Colonic mucosa (tissue), 4 donors: ENCODE results near the gene PLA2G5. TPM values are rescaled to one million over a fixed set of nuclear protein-coding genes. Genes with fewer than 3 reads are reported as not detected.

Experiments
- DNase-seq: peaks from one replicate; pipeline ENCODE4 v3.0.0-alpha.2; 2020
- H3K27ac ChIP-seq: fragments of 200-600 bp; one replicate; pipeline ENCODE4 v1.8.0; 2021
- H3K27me3 ChIP-seq: fragments of 200-600 bp; one replicate; pipeline ENCODE4 v1.8.0; 2021
- H3K36me3 ChIP-seq: fragments of 200-600 bp; one replicate; pipeline ENCODE4 v1.8.0; 2021
- H3K4me1 ChIP-seq: fragments of 200-600 bp; one replicate; pipeline ENCODE4 v1.8.0; 2021; ENCODE audit warnings: mild to moderate bottlenecking
- H3K4me3 ChIP-seq: fragments of 200-600 bp; one replicate; pipeline ENCODE4 v1.8.0; 2021
- H3K9ac ChIP-seq, 2 donors: one replicate each; pipeline ENCODE4 v1.7.0; 2013; ENCODE audit warnings: control low read depth in 2 of 2, low read depth in 2 of 2, low read length in 2 of 2
- H3K9me3 ChIP-seq: fragments of 200-600 bp; one replicate; pipeline ENCODE4 v1.8.0; 2021
- intact Hi-C: fragments of 100-400 bp; cut with DNase I; formaldehyde crosslinking; loops from one replicate; pipeline ENCODE4 v1.14.1; 2022
- total RNA-seq, 2 donors: library from RNA; stranded (reverse); fragmentation: NEBNext Ultra II Directional in 1 of 2; extraction: Animal tissue kit (Norgen Biotek cat#: 25700) in 1 of 2; gene quantifications; one replicate each; pipeline ENCODE4 v1.2.1, GENCODE V29; 2021
- TF ChIP-seq, protein P1 (sequence below): fragments of 200-600 bp; IDR thresholded peaks from one replicate; pipeline ENCODE4 v1.8.0; 2022; ENCODE audit warnings: antibody characterized with exemption, mild to moderate bottlenecking
- donor health status: healthy.
- donor health status: DM: no; HTN: no; CAD: no.
- donor health status: DM: no; HTN: no; CAD: no.

Gene PLA2G5
- total RNA-seq, 2 donors from 2014 or later: 1.8 TPM; not detected in 1

GRCh38 chr1:20141466-20141865 is 71.5 kb downstream of the PLA2G5 start:
- no peak overlapping the region for H3K9ac ChIP-seq
- H3K4me1 ChIP-seq: no peaks in the 10 kb centered on the region
- DNase-seq: no peak
- no peak overlapping the region for H3K4me3 ChIP-seq
- no peaks in the 10 kb centered on the region for H3K27me3 ChIP-seq
- H3K27ac ChIP-seq: no peak overlapping the region
- H3K9me3 ChIP-seq: no peaks in the 10 kb centered on the region
- H3K36me3 ChIP-seq: no peaks in the 10 kb centered on the region
- intact Hi-C loops: no loop called here
- TF ChIP-seq, protein P1, sequence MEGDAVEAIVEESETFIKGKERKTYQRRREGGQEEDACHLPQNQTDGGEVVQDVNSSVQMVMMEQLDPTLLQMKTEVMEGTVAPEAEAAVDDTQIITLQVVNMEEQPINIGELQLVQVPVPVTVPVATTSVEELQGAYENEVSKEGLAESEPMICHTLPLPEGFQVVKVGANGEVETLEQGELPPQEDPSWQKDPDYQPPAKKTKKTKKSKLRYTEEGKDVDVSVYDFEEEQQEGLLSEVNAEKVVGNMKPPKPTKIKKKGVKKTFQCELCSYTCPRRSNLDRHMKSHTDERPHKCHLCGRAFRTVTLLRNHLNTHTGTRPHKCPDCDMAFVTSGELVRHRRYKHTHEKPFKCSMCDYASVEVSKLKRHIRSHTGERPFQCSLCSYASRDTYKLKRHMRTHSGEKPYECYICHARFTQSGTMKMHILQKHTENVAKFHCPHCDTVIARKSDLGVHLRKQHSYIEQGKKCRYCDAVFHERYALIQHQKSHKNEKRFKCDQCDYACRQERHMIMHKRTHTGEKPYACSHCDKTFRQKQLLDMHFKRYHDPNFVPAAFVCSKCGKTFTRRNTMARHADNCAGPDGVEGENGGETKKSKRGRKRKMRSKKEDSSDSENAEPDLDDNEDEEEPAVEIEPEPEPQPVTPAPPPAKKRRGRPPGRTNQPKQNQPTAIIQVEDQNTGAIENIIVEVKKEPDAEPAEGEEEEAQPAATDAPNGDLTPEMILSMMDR: no peak

Other genes starting within 250 kb of the PLA2G5 start
- gene OTUD3, start 187.8 kb upstream of the PLA2G5 start, total RNA-seq: 10 to 100 TPM in 1 of 2 donors, 1 to 10 TPM in 1; 9.6 to 15.6 TPM
- gene PLA2G2E, start 146.6 kb upstream of the PLA2G5 start, total RNA-seq: not detected
- gene PLA2G2A, start 90.6 kb upstream of the PLA2G5 start, total RNA-seq: 100 to 1,000 TPM; 135 to 864 TPM
- gene PLA2G2D, start 49.3 kb downstream of the PLA2G5 start, total RNA-seq: under 1 TPM; 0.21 to 0.25 TPM
- not detected for gene PLA2G2F, start 69.1 kb downstream of the PLA2G5 start, total RNA-seq
- 1 to 10 TPM; 3.3 to 3.5 TPM for gene UBXN10, start 115.9 kb downstream of the PLA2G5 start, total RNA-seq
- under 1 TPM in 1 of 2 donors, not detected in 1; 0.27 TPM for gene PLA2G2C, start 116.3 kb downstream of the PLA2G5 start, total RNA-seq
- gene VWA5B1, start 220.7 kb downstream of the PLA2G5 start, total RNA-seq: under 1 TPM; 0.29 to 0.30 TPM